A673 (cell line): ENCODE data around the gene TMEM45B. TPM values are rescaled to one million over a fixed set of nuclear protein-coding genes. Genes with fewer than 3 reads are reported as not detected.
"Not testable (repeated sequence)": the region's sequence is repeated elsewhere in the genome, so short reads cannot be mapped to it uniquely, and the experiment has no call there.

Experiments used
- BruUV-seq: library from RNA; stranded (reverse); fragments of 400-500 nt; replicated peaks from 2 replicates; lab custom pipeline; 2021; lab: Mats Ljungman, UMichigan
- CTCF ChIA-PET: fragments of 300-600 bp; sonication (Branson Sonifier 250); formaldehyde crosslinking; loops from one replicate; lab custom pipeline; 2022; ENCODE audit warnings: antibody characterized with exemption; lab: Charles Lee
- POLR2A ChIA-PET: fragments of 300-600 bp; sonication (Branson Sonifier 250); formaldehyde crosslinking; loops from one replicate; lab custom pipeline; 2022; ENCODE audit warnings: antibody characterized with exemption; ENCODE audit not compliant: low non-redundant PET; lab: Charles Lee
- DNase-seq: peaks from one replicate; pipeline ENCODE4 v3.0.0-alpha.2; 2015; ENCODE audit warnings: low spot score
- H3K27ac ChIP-seq: fragments of 200-600 bp; sonication (generic); 2 replicates; pipeline ENCODE4 v1.5.1; 2016; ENCODE audit warnings: mixed run types, low read depth, mild to moderate bottlenecking, mixed read lengths, antibody characterized with exemption, low read length; ENCODE audit not compliant: poor library complexity, severe bottlenecking
- H3K27me3 ChIP-seq: fragments of 200-600 bp; sonication (generic); replicated peaks from 2 replicates; pipeline ENCODE4 v1.6.1; 2017; ENCODE audit warnings: mixed run types, low read depth, mild to moderate bottlenecking, mixed read lengths, antibody characterized with exemption, low read length; ENCODE audit not compliant: insufficient read depth, poor library complexity
- H3K36me3 ChIP-seq: fragments of 200-600 bp; sonication (generic); 2 replicates; pipeline ENCODE4 v1.6.1; 2016; ENCODE audit warnings: mixed run types, mild to moderate bottlenecking, mixed read lengths, antibody characterized with exemption, low read length; ENCODE audit not compliant: insufficient read depth, poor library complexity, severe bottlenecking
- H3K4me1 ChIP-seq: fragments of 200-600 bp; sonication (generic); 2 replicates; pipeline ENCODE4 v1.6.1; 2017; ENCODE audit warnings: mixed run types, mild to moderate bottlenecking, mixed read lengths, antibody characterized with exemption, low read length; ENCODE audit not compliant: insufficient read depth, poor library complexity, severe bottlenecking
- H3K4me3 ChIP-seq: fragments of 200-600 bp; sonication (generic); 2 replicates; pipeline ENCODE4 v1.5.1; 2016; ENCODE audit warnings: low read depth, mixed run types, mild to moderate bottlenecking, mixed read lengths, low read length; ENCODE audit not compliant: poor library complexity, severe bottlenecking
- H3K9me3 ChIP-seq: fragments of 200-600 bp; sonication (generic); 2 replicates; pipeline ENCODE4 v1.6.1; 2016; ENCODE audit warnings: mixed run types, low read depth, mild to moderate bottlenecking, mixed read lengths, antibody characterized with exemption, low read length; ENCODE audit not compliant: poor library complexity, severe bottlenecking
- EZH2 ChIP-seq: fragments of 200-600 bp; sonication (generic); IDR thresholded peaks from 2 replicates; pipeline ENCODE4 v1.6.1; 2017; ENCODE audit warnings: borderline replicate concordance, low read depth, mild to moderate bottlenecking, mixed read lengths, antibody characterized with exemption, low read length; ENCODE audit not compliant: poor library complexity, severe bottlenecking
- intact Hi-C: fragments of 100-400 bp; cut with micrococcal nuclease; formaldehyde crosslinking; loops from one replicate; pipeline ENCODE4 v1.10.0; 2022; ENCODE audit not compliant: unreplicated experiment
- total RNA-seq: library from RNA; stranded (reverse); gene quantifications from 2 replicates; pipeline ENCODE4 v1.2.3, GENCODE V29; 2021
- TF ChIP-seq, protein P1 (sequence below): fragments of 300-800, 200-600 bp; sonication (generic); conservative IDR thresholded peaks from 2 replicates; pipeline ENCODE4 v1.5.1; 2017; ENCODE audit warnings: low read depth, mild to moderate bottlenecking, antibody characterized with exemption, low read length, moderate library complexity, mixed read lengths

The TMEM45B gene
- total RNA-seq, 1 experiment from 2014 or later = not detected

DNA sequence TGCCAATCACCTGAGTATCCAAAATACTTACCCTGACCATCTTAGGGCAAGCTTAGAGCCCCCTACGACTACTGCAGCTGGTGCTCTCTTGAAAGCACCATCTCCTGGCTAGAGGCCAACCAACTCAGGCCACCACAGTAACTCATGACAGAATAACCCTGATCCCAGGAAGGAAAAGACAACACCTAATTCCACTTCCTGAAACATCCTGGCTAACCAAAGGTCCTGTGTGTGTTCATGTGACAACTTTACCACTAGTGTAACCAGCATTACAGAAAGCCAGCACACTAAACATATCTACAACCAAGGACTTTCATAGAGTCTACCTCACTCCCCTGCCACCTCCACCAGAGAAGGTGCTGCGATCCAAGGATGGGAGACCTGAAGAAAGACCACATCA is 17.4 kb upstream of the TMEM45B start:
- Histone ChIP-seq H3K36me3 (no peaks in the 10 kb centered on the region), H3K27me3 (no peaks in the 10 kb centered on the region), H3K9me3 (no peaks in the 10 kb centered on the region), H3K4me3 (no peak overlapping the region), H3K27ac (no peak overlapping the region), H3K4me1 (no peaks in the 10 kb centered on the region)
- CTCF ChIA-PET = no interaction called here
- intact Hi-C loops = loop anchor here (10.0 kb wide), 1 partner anchor 357 kb away; the partner anchor contains the start of gene ST14
- POLR2A ChIA-PET = no interaction called here
- no peak for DNase-seq
- TF ChIP-seq, protein P1, sequence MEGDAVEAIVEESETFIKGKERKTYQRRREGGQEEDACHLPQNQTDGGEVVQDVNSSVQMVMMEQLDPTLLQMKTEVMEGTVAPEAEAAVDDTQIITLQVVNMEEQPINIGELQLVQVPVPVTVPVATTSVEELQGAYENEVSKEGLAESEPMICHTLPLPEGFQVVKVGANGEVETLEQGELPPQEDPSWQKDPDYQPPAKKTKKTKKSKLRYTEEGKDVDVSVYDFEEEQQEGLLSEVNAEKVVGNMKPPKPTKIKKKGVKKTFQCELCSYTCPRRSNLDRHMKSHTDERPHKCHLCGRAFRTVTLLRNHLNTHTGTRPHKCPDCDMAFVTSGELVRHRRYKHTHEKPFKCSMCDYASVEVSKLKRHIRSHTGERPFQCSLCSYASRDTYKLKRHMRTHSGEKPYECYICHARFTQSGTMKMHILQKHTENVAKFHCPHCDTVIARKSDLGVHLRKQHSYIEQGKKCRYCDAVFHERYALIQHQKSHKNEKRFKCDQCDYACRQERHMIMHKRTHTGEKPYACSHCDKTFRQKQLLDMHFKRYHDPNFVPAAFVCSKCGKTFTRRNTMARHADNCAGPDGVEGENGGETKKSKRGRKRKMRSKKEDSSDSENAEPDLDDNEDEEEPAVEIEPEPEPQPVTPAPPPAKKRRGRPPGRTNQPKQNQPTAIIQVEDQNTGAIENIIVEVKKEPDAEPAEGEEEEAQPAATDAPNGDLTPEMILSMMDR = no peak
- no peak for TF ChIP-seq EZH2
- BruUV-seq = no TSS peak

DNA sequence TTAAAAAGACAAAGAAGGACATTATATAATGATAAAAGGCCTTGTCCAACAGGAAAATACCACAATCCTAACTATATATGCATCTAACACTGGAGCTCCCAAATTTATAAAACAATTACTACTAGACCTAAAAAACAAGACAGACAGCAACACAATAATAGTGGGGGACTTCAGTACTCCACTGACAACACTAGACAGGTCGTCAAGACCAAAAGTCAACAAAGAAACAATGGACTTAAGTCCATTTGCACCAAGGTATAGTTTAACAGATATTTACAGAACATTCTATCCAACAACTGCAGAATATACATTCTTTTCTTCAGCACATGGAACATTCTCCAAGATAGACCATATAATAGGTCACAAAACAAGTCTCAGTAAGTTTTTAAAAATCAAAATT is 15.5 kb upstream of the TMEM45B start:
- BruUV-seq, H3K4me1 ChIP-seq, H3K9me3 ChIP-seq, H3K36me3 ChIP-seq, POLR2A ChIA-PET, DNase-seq, H3K27ac ChIP-seq, H3K4me3 ChIP-seq, CTCF ChIA-PET, intact Hi-C loops, H3K27me3 ChIP-seq: not testable (repeated sequence)

GRCh38 chr11:129800655-129801054 is 15.0 kb upstream of the TMEM45B start:
- intact Hi-C loops = no loop called here
- Histone ChIP-seq H3K9me3 (no peaks in the 10 kb centered on the region), H3K27me3 (no peaks in the 10 kb centered on the region), H3K4me3 (no peak overlapping the region), H3K4me1 (no peaks in the 10 kb centered on the region), H3K27ac (no peak overlapping the region), H3K36me3 (no peaks in the 10 kb centered on the region)
- no peak for TF ChIP-seq EZH2
- TF ChIP-seq, protein P1 = no peak
- CTCF ChIA-PET = no interaction called here
- POLR2A ChIA-PET = no interaction called here
- DNase-seq = no peak
- BruUV-seq = no TSS peak

- no peak for DNase-seq
- TF ChIP-seq EZH2 = no peak
- TF ChIP-seq, protein P1 = no peak
- Histone ChIP-seq H3K36me3 (no peaks in the 10 kb centered on the region), H3K27ac (no peak overlapping the region), H3K27me3 (peaks cover 7% of the 10 kb centered on the region), H3K4me3 (no peak overlapping the region), H3K4me1 (no peaks in the 10 kb centered on the region), H3K9me3 (no peaks in the 10 kb centered on the region)
- intact Hi-C loops = no loop called here
- ChIA-PET CTCF (no interaction called here), POLR2A (no interaction called here)
- no TSS peak for BruUV-seq
Observed at GRCh38 chr11:129803533-129803932, 12.1 kb upstream of the TMEM45B start.
